GM18508 (cell line): ENCODE data around the gene CFAP92.

Source experiments
- ATAC-seq: cut with Tn5 transposase; IDR thresholded peaks from one replicate; pipeline ENCODE4 v1.9.1; 2021; ENCODE audit warnings: moderate number of reproducible peaks; ENCODE audit not compliant: insufficient read depth, unreplicated experiment

CFAP92 gene

GRCh38 chr3:129026728-129027543 is 33.1 kb upstream of the CFAP92 start:
- peak; percentile 89 for ATAC-seq

- no peak for ATAC-seq
Measured at GRCh38 chr3:129025691-129026435, 32.0 kb upstream of the CFAP92 start.

DNA sequence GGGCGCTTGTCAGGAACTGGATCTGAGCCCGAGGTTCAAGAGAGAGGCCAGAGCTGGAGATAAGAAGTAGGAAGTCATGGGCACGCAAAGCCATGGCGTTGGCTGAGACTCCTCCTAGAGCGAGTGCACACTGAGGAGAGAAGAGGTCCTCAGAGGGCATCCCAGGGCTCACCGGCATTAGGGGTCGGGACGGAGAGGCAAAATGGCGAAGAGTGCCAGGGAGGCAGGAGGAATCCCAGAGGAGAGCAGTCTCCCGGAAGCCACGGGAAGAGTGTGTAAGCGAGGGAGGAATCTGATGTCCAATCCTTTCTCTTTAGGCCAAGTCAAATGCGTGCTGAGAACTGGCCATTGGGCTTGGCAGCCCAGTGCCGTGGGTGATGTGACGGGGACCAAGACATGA is 31.2 kb upstream of the CFAP92 start:
- ATAC-seq = no peak

DNA sequence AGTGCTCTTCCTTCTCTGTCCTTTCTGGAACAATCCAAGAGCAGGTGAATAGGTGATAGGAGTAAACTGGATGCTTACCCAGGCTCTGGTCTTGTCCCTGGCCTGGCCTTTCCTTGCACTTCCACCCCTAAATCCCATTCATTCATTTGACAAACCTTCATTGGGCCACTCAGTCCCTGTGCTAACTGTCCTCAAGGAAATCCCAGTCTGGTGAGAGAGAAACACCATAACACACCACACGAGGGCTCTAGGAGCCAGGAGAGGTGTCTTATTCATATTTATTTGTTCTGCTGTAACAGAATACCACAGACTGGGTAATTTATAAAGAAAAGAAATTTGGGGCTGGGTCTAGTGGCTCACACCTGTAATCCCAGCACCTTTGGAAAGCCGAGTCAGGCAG is 30.0 kb upstream of the CFAP92 start:
- no peak for ATAC-seq

DNA sequence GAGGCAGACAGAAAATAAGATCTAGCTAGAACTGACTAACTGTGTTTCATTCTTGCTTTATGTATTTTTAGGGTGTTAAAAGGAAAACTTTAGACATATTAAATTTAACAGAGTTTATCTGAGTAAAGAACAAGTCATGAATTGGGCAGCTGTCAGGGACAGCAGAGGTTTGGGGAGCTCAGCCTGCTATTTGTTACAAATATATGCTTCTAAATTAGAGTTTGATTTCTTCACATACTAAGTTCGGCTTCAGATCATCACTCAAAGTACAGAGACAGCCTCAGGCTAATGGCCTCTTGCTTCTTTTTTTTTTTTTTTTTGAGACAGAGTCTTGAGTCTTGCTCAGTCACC is 29.1 kb upstream of the CFAP92 start:
- no peak for ATAC-seq

- ATAC-seq = no peak
Measured at GRCh38 chr3:129022114-129023007, 28.5 kb upstream of the CFAP92 start.

GRCh38 chr3:129021140-129021551 is 27.3 kb upstream of the CFAP92 start:
- no peak for ATAC-seq

DNA sequence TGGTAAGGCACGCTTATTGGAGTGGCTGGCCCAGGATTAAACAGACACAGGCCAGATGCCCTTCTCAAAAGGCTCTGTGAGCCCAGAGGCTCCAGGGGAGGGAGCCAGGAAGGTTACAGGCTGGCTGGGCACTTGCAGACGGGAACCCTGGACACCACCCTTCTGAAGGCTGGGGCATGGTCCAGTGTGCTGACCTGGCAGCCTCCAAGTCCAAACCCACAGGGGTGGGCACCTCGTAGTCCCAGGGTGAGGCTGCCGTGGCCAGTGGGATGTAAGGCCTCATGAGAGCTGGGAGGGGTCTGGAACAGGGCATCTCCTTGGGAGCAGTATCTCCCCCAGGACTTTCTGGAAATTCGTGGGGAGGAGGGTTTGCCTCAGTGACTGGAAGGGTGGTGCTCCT is 26.8 kb upstream of the CFAP92 start:
- no peak for ATAC-seq

GRCh38 chr3:129019266-129019665 is 25.4 kb upstream of the CFAP92 start:
- no peak for ATAC-seq

DNA sequence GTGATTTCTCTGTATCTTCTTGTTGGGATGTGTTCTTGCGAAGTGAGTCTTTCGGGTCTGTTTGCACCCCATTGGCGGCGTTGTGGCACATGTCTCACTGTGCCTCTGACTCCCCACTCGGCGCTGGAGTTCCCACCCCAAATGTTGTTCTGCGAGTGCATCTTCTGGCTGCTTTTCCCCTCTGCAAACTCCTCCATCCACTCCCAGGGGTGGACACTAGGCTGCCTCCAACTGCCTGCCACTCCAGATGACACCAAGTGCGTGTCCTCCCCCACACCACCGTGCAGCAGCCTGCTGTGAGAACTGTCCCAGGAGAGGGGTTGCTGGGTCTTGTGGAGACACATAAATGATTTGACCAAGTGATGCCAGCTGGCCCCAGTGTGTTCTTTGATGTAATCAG is 24.9 kb upstream of the CFAP92 start:
- ATAC-seq = no peak

GRCh38 chr3:129018271-129018670 is 24.4 kb upstream of the CFAP92 start:
- no peak for ATAC-seq

- ATAC-seq = no peak
Measured at GRCh38 chr3:129017484-129017899, 23.6 kb upstream of the CFAP92 start.

DNA sequence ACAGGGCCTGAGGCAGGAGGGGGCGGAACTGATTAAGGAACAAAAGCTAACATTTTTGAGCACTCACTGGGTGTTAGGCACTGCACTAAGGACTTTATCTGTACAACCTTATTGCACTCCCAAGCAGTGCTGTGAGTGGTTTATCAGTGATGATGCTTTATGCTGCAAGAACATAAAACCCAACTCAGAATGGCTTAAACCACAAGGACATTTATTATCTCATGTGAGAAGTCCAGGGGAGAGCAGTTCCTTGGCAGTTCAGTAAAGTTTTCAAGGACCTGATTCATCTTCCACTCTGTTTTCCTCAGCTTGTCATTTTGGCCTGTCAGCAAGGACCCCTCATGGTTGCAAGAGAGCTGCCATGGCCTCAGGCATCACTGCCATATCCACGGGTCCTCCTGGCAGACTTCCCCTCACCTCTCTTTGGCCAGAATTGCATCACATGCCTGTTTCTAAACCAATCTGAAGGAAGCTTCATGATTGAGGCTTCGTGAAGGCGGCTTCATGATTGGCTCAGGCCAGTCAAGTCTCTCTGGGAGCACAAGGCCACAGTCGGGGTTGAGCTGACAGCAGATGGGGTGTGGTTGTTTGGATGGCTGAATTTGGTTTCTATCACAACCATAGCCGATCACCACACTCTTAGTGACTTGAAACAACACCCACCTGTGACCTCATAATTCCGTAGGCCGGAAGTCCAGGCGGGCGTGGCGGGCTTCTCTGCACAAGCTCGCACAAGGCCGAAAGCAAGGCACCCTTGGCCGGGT is 23.0 kb upstream of the CFAP92 start:
- no peak for ATAC-seq

DNA sequence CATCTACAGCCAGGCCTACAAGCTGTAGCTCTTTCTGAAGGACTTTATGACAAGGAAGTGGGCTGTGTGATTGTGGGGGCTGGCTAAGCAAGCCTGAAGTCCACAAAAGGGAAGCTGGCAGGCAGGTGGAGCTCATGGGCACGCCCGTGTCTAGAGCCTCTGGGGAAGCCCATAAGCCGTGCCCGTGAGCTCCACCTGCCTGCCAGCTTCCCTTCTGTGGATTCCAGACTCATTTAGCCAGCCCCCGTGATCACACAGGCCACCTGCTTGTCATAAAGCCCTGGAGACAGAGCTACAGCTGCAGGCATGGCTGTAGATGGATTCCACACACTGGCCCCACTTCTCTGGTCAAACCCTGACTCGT is 22.5 kb upstream of the CFAP92 start:
- no peak for ATAC-seq

DNA sequence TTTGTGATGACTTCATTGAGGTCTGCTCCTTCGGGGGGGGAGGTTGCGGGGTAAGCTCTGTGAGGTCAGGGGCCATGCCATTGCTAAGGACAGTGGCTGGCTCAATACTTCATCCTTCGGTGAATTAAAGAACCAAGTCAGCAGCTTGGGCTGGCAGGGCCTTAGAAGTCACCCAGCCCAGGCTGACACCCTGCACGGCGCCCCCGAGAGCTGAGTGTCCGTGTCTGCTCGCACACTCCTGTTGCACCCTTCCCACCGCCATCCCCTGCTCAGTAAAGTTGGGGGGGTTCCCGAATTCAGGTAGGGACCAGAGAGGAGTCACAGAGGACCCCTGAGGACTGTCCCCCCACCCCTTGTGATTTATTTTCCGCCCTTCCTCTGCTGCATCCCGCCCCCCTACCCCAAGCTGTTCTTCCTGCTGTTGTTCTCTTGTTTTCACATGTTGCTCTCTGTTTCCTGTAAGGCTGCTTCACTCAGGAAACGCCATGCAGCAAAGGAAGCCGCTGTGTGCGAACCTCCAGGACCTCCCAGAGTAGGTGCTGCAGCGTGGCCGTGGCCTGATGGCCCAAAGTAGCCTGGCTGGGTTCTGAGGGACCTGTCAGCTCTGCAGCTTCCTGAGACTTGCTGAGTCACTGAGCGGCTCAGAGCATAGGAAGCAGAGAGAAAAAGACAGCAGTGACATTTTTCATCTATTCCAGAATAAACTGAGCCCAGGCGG is 21.7 kb upstream of the CFAP92 start:
- ATAC-seq = no peak

GRCh38 chr3:129014793-129015345 is 21.0 kb upstream of the CFAP92 start:
- ATAC-seq = no peak

- ATAC-seq = no peak
Measured at GRCh38 chr3:129014148-129014547, 20.3 kb upstream of the CFAP92 start.

- no peak for ATAC-seq
Measured at GRCh38 chr3:129013491-129013891, 19.6 kb upstream of the CFAP92 start.

DNA sequence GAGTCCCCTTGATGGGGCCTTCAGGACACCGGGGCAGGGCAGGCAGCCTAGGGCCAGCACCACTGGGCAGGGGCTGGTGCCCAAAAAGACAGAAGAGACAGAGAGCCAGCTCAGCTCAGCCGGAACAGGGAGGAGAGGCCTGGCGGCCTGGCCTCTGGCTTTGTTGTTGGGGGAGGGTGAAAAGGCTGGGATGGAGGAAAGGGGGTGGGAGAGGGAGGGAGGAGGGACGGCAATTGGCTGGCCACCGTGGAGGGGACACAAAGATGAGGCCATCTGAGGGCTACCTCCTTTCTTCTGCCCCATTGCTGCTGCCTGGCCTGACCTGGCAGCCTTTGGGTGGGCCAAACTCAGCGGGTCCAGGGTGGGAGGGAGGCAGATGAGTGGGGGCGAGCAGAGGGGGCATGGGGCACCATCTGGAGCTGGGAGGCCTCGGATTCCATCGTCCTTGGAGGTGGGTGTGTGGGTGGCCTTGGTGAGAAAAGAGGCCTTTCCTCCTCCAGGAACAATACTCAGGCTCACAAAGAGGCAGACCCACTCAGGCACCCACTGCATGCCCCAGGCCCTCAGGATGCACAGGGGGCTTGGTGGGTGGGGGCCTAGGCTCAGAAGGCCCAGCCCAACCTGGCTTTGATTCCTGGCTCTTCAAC is 16.6 kb upstream of the CFAP92 start:
- ATAC-seq = no peak
